GM23338 (cell line): ENCODE results near the gene SETBP1. TPM values are rescaled to one million over a fixed set of nuclear protein-coding genes. Genes with fewer than 3 reads are reported as not detected.

Source experiments
- ATAC-seq: fragments of 200-7000 bp; cut with Tn5 transposase; 3 replicates; pipeline ENCODE4 v1.9.1; 2020
- DNase-seq: peaks from one replicate; pipeline ENCODE4 v3.0.0-alpha.2; 2015; ENCODE audit warnings: low spot score
- H2AFZ ChIP-seq: fragments of 200-600 bp; sonication (generic); 2 replicates; pipeline ENCODE4 v1.8.0; 2016; ENCODE audit warnings: antibody characterized with exemption, mild to moderate bottlenecking, moderate library complexity
- H3F3A ChIP-seq: fragments of 200-600 bp; sonication (generic); replicated peaks from 2 replicates; pipeline ENCODE4 v1.8.0; 2017; ENCODE audit warnings: antibody characterized with exemption, mixed run types, low read depth
- H3K27ac ChIP-seq: fragments of 200-600 bp; sonication (generic); 2 replicates; pipeline ENCODE4 v1.6.1; 2016; ENCODE audit warnings: low read depth
- H3K27me3 ChIP-seq: fragments of 200-600 bp; sonication (generic); 2 replicates; pipeline ENCODE4 v1.8.0; 2016; ENCODE audit warnings: mild to moderate bottlenecking, mixed run types, moderate library complexity; ENCODE audit not compliant: insufficient read depth
- H3K36me3 ChIP-seq: fragments of 200-600 bp; sonication (generic); 2 replicates; pipeline ENCODE4 v1.8.0; 2016; ENCODE audit warnings: mild to moderate bottlenecking; ENCODE audit not compliant: insufficient read depth
- H3K4me1 ChIP-seq: fragments of 200-600 bp; sonication (generic); 2 replicates; pipeline ENCODE4 v1.8.0; 2016; ENCODE audit warnings: mild to moderate bottlenecking, moderate library complexity; ENCODE audit not compliant: insufficient read depth
- H3K4me2 ChIP-seq: fragments of 200-600 bp; sonication (generic); 2 replicates; pipeline ENCODE4 v1.7.1; 2017; ENCODE audit warnings: mixed run types
- H3K4me3 ChIP-seq: fragments of 200-600 bp; sonication (generic); 2 replicates; pipeline ENCODE4 v1.6.1; 2016; ENCODE audit warnings: mixed run types
- H3K79me2 ChIP-seq: fragments of 200-600 bp; sonication (generic); replicated peaks from 2 replicates; pipeline ENCODE4 v1.8.0; 2017; ENCODE audit warnings: mild to moderate bottlenecking; ENCODE audit not compliant: insufficient read depth
- H3K9me2 ChIP-seq: fragments of 200-600 bp; sonication (generic); 2 replicates; pipeline ENCODE4 v1.8.0; 2017; ENCODE audit not compliant: insufficient read depth
- H4K20me1 ChIP-seq: fragments of 200-600 bp; sonication (generic); replicated peaks from 2 replicates; pipeline ENCODE4 v1.8.0; 2017; ENCODE audit warnings: mild to moderate bottlenecking; ENCODE audit not compliant: insufficient read depth
- H3K27ac Mint-ChIP-seq: 2 replicates; pipeline ENCODE4 v1.8.0; 2020; ENCODE audit warnings: inconsistent platforms, mild to moderate bottlenecking, moderate library complexity, mixed read lengths
- H3K27me3 Mint-ChIP-seq: 3 replicates; pipeline ENCODE4 v1.8.0; 2022; ENCODE audit warnings: low read depth, mild to moderate bottlenecking, moderate library complexity, mixed read lengths, inconsistent platforms; ENCODE audit not compliant: insufficient read depth, poor library complexity
- H3K36me3 Mint-ChIP-seq: 3 replicates; pipeline ENCODE4 v1.8.0; 2021; ENCODE audit warnings: low read depth, mild to moderate bottlenecking, inconsistent platforms, moderate library complexity, mixed read lengths
- H3K4me1 Mint-ChIP-seq: 3 replicates; pipeline ENCODE4 v1.8.0; 2020; ENCODE audit warnings: mild to moderate bottlenecking, inconsistent platforms, mixed read lengths
- H3K4me3 Mint-ChIP-seq: 3 replicates; pipeline ENCODE4 v1.8.0; 2021; ENCODE audit warnings: moderate library complexity, mild to moderate bottlenecking, inconsistent platforms, mixed read lengths
- H3K9me3 Mint-ChIP-seq: 3 replicates; pipeline ENCODE4 v1.8.0; 2020; ENCODE audit warnings: moderate library complexity, mild to moderate bottlenecking, inconsistent platforms, mixed read lengths
- CREB1 ChIP-seq: fragments of 250-450 bp; sonication (Bioruptor Pico); IDR thresholded peaks from 2 replicates; pipeline ENCODE4 v1.5.0; 2020; ENCODE audit warnings: low read depth, mild to moderate bottlenecking, moderate library complexity
- CTCF ChIP-seq, 2 experiments: fragments of 200-600 bp in 1 of 2; sonication (generic) in 1 of 2; conservative IDR thresholded peaks; 2 replicates each; pipeline versions ENCODE4 v1.5.1 to v1.6.1; 2016 to 2017; ENCODE audit warnings: antibody characterized with exemption in 2 of 2, low read depth in 2 of 2, mild to moderate bottlenecking in 2 of 2, moderate library complexity in 1 of 2
- ETS1 ChIP-seq: IDR thresholded peaks from 2 replicates; pipeline ENCODE4 v1.6.1; 2016; ENCODE audit warnings: antibody characterized with exemption
- EZH2 ChIP-seq: fragments of 200-600 bp; sonication (generic); IDR thresholded peaks from one replicate; pipeline ENCODE4 v1.8.0; 2017; ENCODE audit warnings: antibody characterized with exemption, mild to moderate bottlenecking, low read depth; ENCODE audit not compliant: unreplicated experiment
- EZH2phosphoT487 ChIP-seq: fragments of 200-600 bp; sonication (generic); IDR thresholded peaks from one replicate; pipeline ENCODE4 v1.8.1; 2018; ENCODE audit warnings: antibody characterized with exemption; ENCODE audit not compliant: unreplicated experiment
- JUNB ChIP-seq: IDR thresholded peaks from one replicate; pipeline ENCODE4 v1.6.1; 2016; ENCODE audit warnings: antibody characterized with exemption; ENCODE audit not compliant: unreplicated experiment
- NANOG ChIP-seq: IDR thresholded peaks from 2 replicates; pipeline ENCODE4 v1.6.1; 2016; ENCODE audit warnings: antibody characterized with exemption, borderline replicate concordance
- POLR2AphosphoS5 ChIP-seq: IDR thresholded peaks from 2 replicates; pipeline ENCODE4 v1.6.1; 2016; ENCODE audit warnings: antibody characterized with exemption, low read depth
- ZNF114 ChIP-seq: fragments of 250-450 bp; sonication (Bioruptor Pico); IDR thresholded peaks from 2 replicates; pipeline ENCODE4 v1.5.0; 2020; ENCODE audit warnings: mild to moderate bottlenecking, moderate library complexity
- ZNF462 ChIP-seq: fragments of 250-450 bp; sonication (Bioruptor Pico); IDR thresholded peaks from 2 replicates; pipeline ENCODE4 v1.5.0; 2020; ENCODE audit warnings: mild to moderate bottlenecking, moderate library complexity
- polyA plus RNA-seq: library from polyadenylated mRNA; unstranded; fragments of >200 nt; fragmentation: Nextera tagmentation; extraction: Ambion mirVana; gene quantifications from 2 replicates; pipeline ENCODE4 v1.2.1, GENCODE V29; 2016
- total RNA-seq: library from RNA; depleted of rRNA; stranded (reverse); fragments of >200 nt; shearing (Covaris generic); gene quantifications from 2 replicates; pipeline ENCODE4 v1.2.3, GENCODE V29; 2014
- TF ChIP-seq, protein P1 (sequence below): IDR thresholded peaks from one replicate; pipeline ENCODE4 v1.6.1; 2018; ENCODE audit warnings: antibody characterized with exemption; ENCODE audit not compliant: unreplicated experiment

The SETBP1 gene
- total and polyA plus RNA-seq, 2 experiments from 2014 or later = 1.6 to 5.5 TPM

DNA sequence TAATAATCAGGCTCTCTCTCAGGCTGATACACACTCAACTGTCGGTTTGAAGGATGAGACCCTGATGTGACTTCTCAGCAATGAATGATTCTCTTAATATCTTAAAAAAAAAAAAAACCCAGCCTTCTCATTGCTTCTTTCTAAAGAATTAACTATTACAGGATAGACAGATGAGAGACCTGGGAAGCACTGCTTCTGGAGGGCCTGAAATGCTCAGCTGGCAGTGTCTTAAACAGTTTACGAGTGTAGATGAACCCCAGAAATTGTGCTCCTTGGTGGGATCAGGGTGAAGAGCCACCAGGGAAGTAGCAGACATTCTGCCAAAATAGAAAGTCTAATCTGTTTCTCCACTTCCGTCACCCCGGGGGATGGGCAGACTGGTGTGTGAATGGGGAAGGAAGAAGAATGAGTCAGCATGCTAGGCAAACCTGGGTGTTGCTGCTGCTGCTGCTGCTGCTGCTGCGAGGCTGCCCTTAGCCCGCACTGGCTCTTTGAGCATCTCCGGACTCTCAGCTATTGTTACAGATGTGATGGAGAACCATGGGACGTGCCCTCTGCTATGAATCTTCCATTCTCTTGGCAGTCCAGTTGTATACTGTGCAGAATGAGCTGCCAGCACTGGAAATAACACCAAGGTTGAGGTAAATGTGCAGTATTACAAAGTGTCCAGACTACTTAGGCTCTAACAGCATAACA is 158.4 kb downstream of the SETBP1 start:
- Histone ChIP-seq H3K4me1 (peaks cover 21% of the 10 kb centered on the region), H3F3A (no peaks in the 10 kb centered on the region), H3K36me3 (no peaks in the 10 kb centered on the region), H3K9me2 (peaks cover 16% of the 10 kb centered on the region; the same call in 1 of the 2 replicates), H3K27ac (no peak overlapping the region), H2AFZ (no peak overlapping the region), H4K20me1 (no peaks in the 10 kb centered on the region), H3K79me2 (no peaks in the 10 kb centered on the region), H3K4me2 (peak overlapping the region; percentile 45), H3K4me3 (no peak overlapping the region), H3K27me3 (no peaks in the 10 kb centered on the region)
- Mint-ChIP-seq H3K36me3 (no peaks in the 10 kb centered on the region; the same call in 2 of the 3 replicates), H3K9me3 (no peaks in the 10 kb centered on the region; the same call in 2 of the 3 replicates), H3K4me1 (peaks cover 52% of the 10 kb centered on the region), H3K4me3 (no peak overlapping the region), H3K27me3 (peaks cover 4% of the 10 kb centered on the region), H3K27ac (peak overlapping the region; percentile 81)
- TF ChIP-seq CTCF (conservative IDR thresholded peaks at IDR 0.05; ENCODE audit: low read depth in 2 of 2) (no peak), EZH2 (no peak), ETS1 (no peak), EZH2phosphoT487 (no peak), CREB1 (CRISPR knock-in tag) (no peak), ZNF462 (CRISPR knock-in tag) (no peak), POLR2AphosphoS5 (no peak), ZNF114 (CRISPR knock-in tag) (no peak), JUNB (no peak), NANOG (no peak)
- TF ChIP-seq, protein P1, sequence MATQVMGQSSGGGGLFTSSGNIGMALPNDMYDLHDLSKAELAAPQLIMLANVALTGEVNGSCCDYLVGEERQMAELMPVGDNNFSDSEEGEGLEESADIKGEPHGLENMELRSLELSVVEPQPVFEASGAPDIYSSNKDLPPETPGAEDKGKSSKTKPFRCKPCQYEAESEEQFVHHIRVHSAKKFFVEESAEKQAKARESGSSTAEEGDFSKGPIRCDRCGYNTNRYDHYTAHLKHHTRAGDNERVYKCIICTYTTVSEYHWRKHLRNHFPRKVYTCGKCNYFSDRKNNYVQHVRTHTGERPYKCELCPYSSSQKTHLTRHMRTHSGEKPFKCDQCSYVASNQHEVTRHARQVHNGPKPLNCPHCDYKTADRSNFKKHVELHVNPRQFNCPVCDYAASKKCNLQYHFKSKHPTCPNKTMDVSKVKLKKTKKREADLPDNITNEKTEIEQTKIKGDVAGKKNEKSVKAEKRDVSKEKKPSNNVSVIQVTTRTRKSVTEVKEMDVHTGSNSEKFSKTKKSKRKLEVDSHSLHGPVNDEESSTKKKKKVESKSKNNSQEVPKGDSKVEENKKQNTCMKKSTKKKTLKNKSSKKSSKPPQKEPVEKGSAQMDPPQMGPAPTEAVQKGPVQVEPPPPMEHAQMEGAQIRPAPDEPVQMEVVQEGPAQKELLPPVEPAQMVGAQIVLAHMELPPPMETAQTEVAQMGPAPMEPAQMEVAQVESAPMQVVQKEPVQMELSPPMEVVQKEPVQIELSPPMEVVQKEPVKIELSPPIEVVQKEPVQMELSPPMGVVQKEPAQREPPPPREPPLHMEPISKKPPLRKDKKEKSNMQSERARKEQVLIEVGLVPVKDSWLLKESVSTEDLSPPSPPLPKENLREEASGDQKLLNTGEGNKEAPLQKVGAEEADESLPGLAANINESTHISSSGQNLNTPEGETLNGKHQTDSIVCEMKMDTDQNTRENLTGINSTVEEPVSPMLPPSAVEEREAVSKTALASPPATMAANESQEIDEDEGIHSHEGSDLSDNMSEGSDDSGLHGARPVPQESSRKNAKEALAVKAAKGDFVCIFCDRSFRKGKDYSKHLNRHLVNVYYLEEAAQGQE = no peak
- DNase-seq (peak; percentile 37), ATAC-seq (peak; percentile 78)
